K562 (cell line): ENCODE data around the gene PRSS12. TPM values are rescaled to one million over a fixed set of nuclear protein-coding genes. Genes with fewer than 3 reads are reported as not detected.

Experiments used
- ATAC-seq: fragments of 200-7000 bp; cut with Tn5 transposase; 3 replicates; pipeline ENCODE4 v1.9.1; 2020; ENCODE audit warnings: moderate library complexity
- BruUV-seq: library from RNA; stranded (reverse); fragments of 400-500 nt; replicated peaks from 2 replicates; lab custom pipeline; 2021; lab: Mats Ljungman, UMichigan
- CTCF ChIA-PET: fragments of 300-600 bp; formaldehyde crosslinking; extraction: SDS; loops from one replicate; lab custom pipeline; 2021; ENCODE audit warnings: low intra/inter-chr PET ratio; lab: Yijun Ruan, JAX
- POLR2A ChIA-PET: fragments of 300-600, 350-650 bp; sonication (Branson Sonifier 250); formaldehyde crosslinking; extraction: SDS; loops from one replicate; lab custom pipeline; 2021; ENCODE audit warnings: antibody characterized with exemption, inconsistent platforms; lab: Yijun Ruan, JAX
- DNase-seq, 4 experiments: peaks; one replicate each; pipeline versions ENCODE4 v3.0.0 to v3.0.0-alpha.2; 2011 to 2018; ENCODE audit warnings: low spot score in 3 of 4, mixed read lengths in 3 of 4; ENCODE audit errors: extremely low read depth in 1 of 4
- FAIRE-seq: peaks from 2 replicates; lab custom pipeline; 2011; peaks lifted over from hg19 to GRCh38; lab: Jason Lieb, UNC
- H2AFZ ChIP-seq: 2 replicates; pipeline ENCODE4 v1.6.0; 2011; ENCODE audit warnings: low read depth, low read length, control low read depth, inconsistent platforms
- H3K27ac ChIP-seq: fragments of 200-600 bp; 3 replicates; pipeline ENCODE4 v1.8.0; 2011; ENCODE audit warnings: low read depth, mild to moderate bottlenecking, control low read depth, inconsistent platforms, low read length, moderate library complexity, mixed read lengths; ENCODE audit errors: extremely low read depth
- H3K27me3 ChIP-seq, 2 experiments: fragments of 300-600 bp in 1 of 2; 2 replicates in 1 of 2; 3 replicates in 1 of 2; pipeline versions ENCODE4 v1.6.0 to v1.8.0; 2011; ENCODE audit warnings: inconsistent platforms in 2 of 2, low read length in 2 of 2, mild to moderate bottlenecking in 1 of 2, mixed read lengths in 1 of 2, moderate library complexity in 1 of 2; ENCODE audit not compliant: control insufficient read depth in 2 of 2, insufficient read depth in 2 of 2
- H3K36me3 ChIP-seq: fragments of 300-600 bp; 3 replicates; pipeline ENCODE4 v1.8.0; 2011; ENCODE audit warnings: mild to moderate bottlenecking, low read length, inconsistent platforms; ENCODE audit not compliant: control insufficient read depth, insufficient read depth
- H3K4me1 ChIP-seq, 2 experiments: fragments of 200-600 bp in 1 of 2; replicated peaks in 1 of 2; 2 replicates in 1 of 2; 3 replicates in 1 of 2; pipeline versions ENCODE4 v1.5.1 to v1.8.0; 2011; ENCODE audit warnings: inconsistent platforms in 2 of 2, low read length in 2 of 2, mild to moderate bottlenecking in 1 of 2, mixed read lengths in 1 of 2, moderate library complexity in 1 of 2; ENCODE audit not compliant: control insufficient read depth in 2 of 2, insufficient read depth in 2 of 2
- H3K4me2 ChIP-seq: 2 replicates; pipeline ENCODE4 v1.6.1; 2011; ENCODE audit warnings: low read length, control low read depth, inconsistent platforms, mixed read lengths; ENCODE audit not compliant: insufficient read depth
- H3K4me3 ChIP-seq: fragments of 200-600 bp; sonication (generic), shearing (Covaris generic); 2 replicates; pipeline ENCODE4 v1.5.1; 2016; ENCODE audit warnings: control low read depth, inconsistent platforms
- H3K79me2 ChIP-seq: fragments of 200-600 bp; 3 replicates; pipeline ENCODE4 v1.8.0; 2011; ENCODE audit warnings: low read length, inconsistent platforms; ENCODE audit not compliant: control insufficient read depth, insufficient read depth
- H3K9ac ChIP-seq, 2 experiments: 2 replicates each; pipeline versions ENCODE4 v1.6.0 to v1.6.1; 2011; ENCODE audit warnings: low read depth in 2 of 2, low read length in 2 of 2, control low read depth in 1 of 2, inconsistent platforms in 1 of 2, mild to moderate bottlenecking in 1 of 2, mixed read lengths in 1 of 2; ENCODE audit not compliant: insufficient read depth in 1 of 2
- H3K9me1 ChIP-seq: one replicate; pipeline ENCODE4 v1.6.0; 2011; ENCODE audit warnings: inconsistent platforms, mild to moderate bottlenecking, low read length, moderate library complexity; ENCODE audit not compliant: control insufficient read depth, insufficient read depth
- H3K9me3 ChIP-seq: replicated peaks from 2 replicates; pipeline ENCODE4 v1.5.1; 2011; ENCODE audit warnings: low read depth, low read length, inconsistent platforms; ENCODE audit not compliant: control insufficient read depth, insufficient read depth
- H4K20me1 ChIP-seq: replicated peaks from 2 replicates; pipeline ENCODE4 v1.6.1; 2011; ENCODE audit warnings: low read length, inconsistent platforms, mixed read lengths; ENCODE audit not compliant: control insufficient read depth, insufficient read depth
- BRCA1 ChIP-seq, 2 experiments: fragments of 450-650 bp in 1 of 2; sonication (generic) in 1 of 2; formaldehyde crosslinking in 1 of 2; IDR thresholded peaks; 2 replicates each; pipeline versions ENCODE4 v1.5.0 to v1.6.1; 2017 to 2020; ENCODE audit warnings: mild to moderate bottlenecking in 1 of 2, missing genetic modification reagents in 1 of 2
- CREM ChIP-seq: IDR thresholded peaks from 2 replicates; pipeline ENCODE4 v1.6.1; 2014; ENCODE audit warnings: antibody characterized with exemption, low read depth
- ELF1 ChIP-seq: fragments of 200-800 bp; sonication (Bioruptor generic); IDR thresholded peaks from 2 replicates; pipeline ENCODE4 v1.6.1; 2016; ENCODE audit warnings: missing genetic modification characterization, missing compliant biosample characterization
- KDM2B ChIP-seq: fragments of 250-450 bp; sonication (Bioruptor Pico); IDR thresholded peaks from 2 replicates; pipeline ENCODE4 v1.8.0; 2021; ENCODE audit warnings: mild to moderate bottlenecking, moderate library complexity
- POU5F1 ChIP-seq: fragments of 150-350 bp; IDR thresholded peaks from 2 replicates; pipeline ENCODE4 v1.6.1; 2014; ENCODE audit warnings: borderline replicate concordance, low read length, low read depth, mild to moderate bottlenecking; ENCODE audit not compliant: partially characterized antibody
- SAFB ChIP-seq: fragments of 200-400 bp; formaldehyde crosslinking; IDR thresholded peaks from 2 replicates; pipeline ENCODE4 v1.6.1; 2017; ENCODE audit warnings: low read depth, low read length, borderline replicate concordance
- USF2 ChIP-seq: sonication (generic); formaldehyde crosslinking; IDR thresholded peaks from 2 replicates; pipeline ENCODE4 v1.5.0; 2020; ENCODE audit warnings: missing genetic modification reagents
- WGBS: fragments of 100-300 bp; shearing (Covaris generic); methylation state at CpG from one replicate; pipeline ENCODE4 v1.1.6; 2016; ENCODE audit warnings: low coverage, mixed read lengths; ENCODE audit not compliant: insufficient coverage; ENCODE audit errors: missing lambda C conversion rate; 5-methylcytosine and 5-hydroxymethylcytosine counted together
- in situ Hi-C: fragments of 300-500 bp; cut with MboI; formaldehyde crosslinking; loops from 4 replicates; pipeline ENCODE4 v1.15.0; 2018; ENCODE audit warnings: inconsistent platforms, mixed read lengths
- intact Hi-C: fragments of 100-400 bp; cut with micrococcal nuclease; formaldehyde crosslinking; loops from 2 replicates; pipeline ENCODE4 v1.14.2; 2022
- polyA plus RNA-seq, 8 experiments: library from polyadenylated mRNA; depleted of rRNA in 4 of 8; stranded (reverse) in 5 of 8; unstranded in 3 of 8; fragments of >200 nt; fragmentation: Nextera tagmentation in 2 of 8; fragmentation: Illumina TruSeq in 1 of 8; extraction: Ambion mirVana in 2 of 8; extraction: Trizol in 1 of 8; gene quantifications; 2 replicates each; pipeline versions ENCODE4 v1.2.1 to v1.2.3, GENCODE V29; 2011 to 2014; ENCODE audit warnings: inconsistent platforms in 1 of 8, missing spikeins in 1 of 8
- total RNA-seq, 7 experiments: library from RNA; depleted of rRNA in 6 of 7; stranded (reverse); fragments of >200 nt in 6 of 7; fragmentation: Illumina TruSeq in 2 of 7; extraction: Trizol in 2 of 7; gene quantifications; 2 replicates each; pipeline versions ENCODE4 v1.2.1 to v1.2.3, GENCODE V29; 2011 to 2021; ENCODE audit warnings: low replicate concordance in 1 of 7

The PRSS12 gene
- total and polyA plus RNA-seq, 9 of the 15 experiments (the other 6 are each of a cell fraction or from before 2014, with no cell fraction given), result 0.06 to 0.11 (median 0.09) TPM; not detected in 6

GRCh38 chr4:118276580-118276979, 76.2 kb downstream of the PRSS12 start:
- Histone ChIP-seq H3K79me2 (peaks cover 37% of the 10 kb centered on the region), H2AFZ (no peak overlapping the region), H3K9me1 (no peaks in the 10 kb centered on the region), H3K27ac (no peak overlapping the region), H3K4me1 (peaks cover 4% of the 10 kb centered on the region in 2 experiments; a peak in 2 of 5 replicates), H3K4me2 (no peak overlapping the region), H3K9ac (no peak overlapping the region), H3K4me3 (no peak overlapping the region), H3K9me3 (no peaks in the 10 kb centered on the region), H3K36me3 (peaks cover 30% of the 10 kb centered on the region), H4K20me1 (no peaks in the 10 kb centered on the region), H3K27me3 (no peaks in the 10 kb centered on the region)
- POLR2A ChIA-PET, result no interaction called here
- 36% methylated on average over 2 of the region's 2 CpGs for WGBS
- CTCF ChIA-PET, result no interaction called here
- in situ Hi-C loops, result loop anchor here (25.0 kb wide), 1 partner anchor 411 kb away; the partner anchor contains the start of gene METTL14
- no peak for FAIRE-seq
- no peak for TF ChIP-seq KDM2B
- TF ChIP-seq ELF1 (tag), result no peak
- TF ChIP-seq POU5F1, result no peak
- TF ChIP-seq BRCA1 (IDR thresholded peaks at IDR 0.05), result no peak
- TF ChIP-seq BRCA1 (CRISPR knock-in tag; IDR thresholded peaks at IDR 0.05), result no peak
- TF ChIP-seq CREM, result no peak
- TF ChIP-seq USF2 (CRISPR knock-in tag), result no peak
- TF ChIP-seq SAFB, result no peak
- intact Hi-C loops, result loop anchor here (10.0 kb wide), 2 partner anchors 202 to 1922 kb away; no protein-coding TSS in a partner anchor
- no peak for ATAC-seq
- BruUV-seq, result no TSS peak
- DNase-seq, result no peak
